ENCODE data around the gene NSMF. TPM values are rescaled to one million over a fixed set of nuclear protein-coding genes. Genes with fewer than 3 reads are reported as not detected.

The NSMF gene
- total and polyA plus RNA-seq, 2 donors (not counting 1 experiment from before 2014, with no cell fraction given), result 28.7 to 59.4 TPM

GRCh38 chr9:137432687-137433348 is 26.3 kb downstream of the NSMF start:
- POLR2A ChIA-PET, result interaction anchor here (0.7 kb wide), 1 partner anchor 63 kb away, joined by 3 read pairs; no protein-coding TSS in a partner anchor
- Histone ChIP-seq H3K4me3 (ENCODE audit: control extremely low read depth in 1 of 5, extremely low read depth in 1 of 5, insufficient read depth in 1 of 5, low read depth in 2 of 5, low read length in 4 of 5) (no peak overlapping the region), H3K27me3 (replicated peaks in 1 of 4; ENCODE audit: control extremely low read depth in 1 of 4, control insufficient read depth in 3 of 4, insufficient read depth in 4 of 4, low read length in 3 of 4) (peaks cover 0 to 35% (median 8%) of the 10 kb centered on the region in 4 experiments), H3K9ac (ENCODE audit: low read length) (no peak overlapping the region), H3K36me3 (replicated peaks in 1 of 2; ENCODE audit: control extremely low read depth in 1 of 2, control insufficient read depth in 1 of 2, extremely low read depth in 1 of 2, insufficient read depth in 2 of 2, low read length in 1 of 2) (no peaks in the 10 kb centered on the region), H3K4me2 (replicated peaks; ENCODE audit: low read depth, low read length, poor library complexity, severe bottlenecking) (no peak overlapping the region), H3K27ac (ENCODE audit: low read length in 2 of 2) (no peak overlapping the region), H2AFZ (ENCODE audit: insufficient read depth, low read depth, low read length, poor library complexity, severe bottlenecking) (no peak overlapping the region), H3K4me1 (ENCODE audit: control insufficient read depth in 2 of 2, insufficient read depth in 2 of 2, low read length in 2 of 2) (peaks cover 24 to 26% of the 10 kb centered on the region in 2 donors), H4K20me1 (ENCODE audit: control insufficient read depth, insufficient read depth, low read length, poor library complexity, severe bottlenecking) (no peaks in the 10 kb centered on the region), H3K9me3 (ENCODE audit: control extremely low read depth in 1 of 3, control insufficient read depth in 2 of 3, insufficient read depth in 1 of 3, low read length in 2 of 3) (peaks cover 0 to 13% (median 0%) of the 10 kb centered on the region in 3 donors), H3K79me2 (ENCODE audit: control insufficient read depth, insufficient read depth, low read length) (no peaks in the 10 kb centered on the region)
- DNase-seq, result no peak
- H3K9me3 Mint-ChIP-seq (ENCODE audit: insufficient read depth), result no peaks in the 10 kb centered on the region
- intact Hi-C loops (cut with micrococcal nuclease), result no loop called here
- 84% methylated on average over 17 of the region's 20 CpGs for WGBS (ENCODE audit: insufficient coverage)
- no peak overlapping the region for H3K27ac Mint-ChIP-seq
- CTCF ChIA-PET, result interaction anchor here (0.9 kb wide), 1 partner anchor 11 kb away, joined by 3 read pairs; no protein-coding TSS in a partner anchor
- TF ChIP-seq, protein P1, sequence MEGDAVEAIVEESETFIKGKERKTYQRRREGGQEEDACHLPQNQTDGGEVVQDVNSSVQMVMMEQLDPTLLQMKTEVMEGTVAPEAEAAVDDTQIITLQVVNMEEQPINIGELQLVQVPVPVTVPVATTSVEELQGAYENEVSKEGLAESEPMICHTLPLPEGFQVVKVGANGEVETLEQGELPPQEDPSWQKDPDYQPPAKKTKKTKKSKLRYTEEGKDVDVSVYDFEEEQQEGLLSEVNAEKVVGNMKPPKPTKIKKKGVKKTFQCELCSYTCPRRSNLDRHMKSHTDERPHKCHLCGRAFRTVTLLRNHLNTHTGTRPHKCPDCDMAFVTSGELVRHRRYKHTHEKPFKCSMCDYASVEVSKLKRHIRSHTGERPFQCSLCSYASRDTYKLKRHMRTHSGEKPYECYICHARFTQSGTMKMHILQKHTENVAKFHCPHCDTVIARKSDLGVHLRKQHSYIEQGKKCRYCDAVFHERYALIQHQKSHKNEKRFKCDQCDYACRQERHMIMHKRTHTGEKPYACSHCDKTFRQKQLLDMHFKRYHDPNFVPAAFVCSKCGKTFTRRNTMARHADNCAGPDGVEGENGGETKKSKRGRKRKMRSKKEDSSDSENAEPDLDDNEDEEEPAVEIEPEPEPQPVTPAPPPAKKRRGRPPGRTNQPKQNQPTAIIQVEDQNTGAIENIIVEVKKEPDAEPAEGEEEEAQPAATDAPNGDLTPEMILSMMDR (IDR thresholded peaks at IDR 0.05), result no peak
- no peak for TF ChIP-seq EZH2 (IDR thresholded peaks at IDR 0.05; ENCODE audit: borderline replicate concordance, insufficient read depth, low read depth, low read length, poor library complexity, severe bottlenecking)
- no peak overlapping the region for H3K4me3 Mint-ChIP-seq
- H3K4me1 Mint-ChIP-seq, result peaks cover 10% of the 10 kb centered on the region
- H3K27me3 Mint-ChIP-seq, result no peaks in the 10 kb centered on the region
- no peak for ATAC-seq (ENCODE audit: low read depth)

GRCh38 chr9:137431416-137431931 is 27.7 kb downstream of the NSMF start:
- peaks cover 10% of the 10 kb centered on the region for H3K4me1 Mint-ChIP-seq
- no peaks in the 10 kb centered on the region for H3K9me3 Mint-ChIP-seq (ENCODE audit: insufficient read depth)
- H3K27ac ChIP-seq (ENCODE audit: low read length in 2 of 2), result no peak overlapping the region
- H3K9me3 ChIP-seq (ENCODE audit: control extremely low read depth in 1 of 3, control insufficient read depth in 2 of 3, insufficient read depth in 1 of 3, low read length in 2 of 3), result peaks cover 0 to 13% (median 0%) of the 10 kb centered on the region in 3 donors
- no peak overlapping the region for H3K4me3 ChIP-seq (ENCODE audit: control extremely low read depth in 1 of 5, extremely low read depth in 1 of 5, insufficient read depth in 1 of 5, low read depth in 2 of 5, low read length in 4 of 5)
- no peaks in the 10 kb centered on the region for H4K20me1 ChIP-seq (ENCODE audit: control insufficient read depth, insufficient read depth, low read length, poor library complexity, severe bottlenecking)
- no peaks in the 10 kb centered on the region for H3K36me3 ChIP-seq (replicated peaks in 1 of 2; ENCODE audit: control extremely low read depth in 1 of 2, control insufficient read depth in 1 of 2, extremely low read depth in 1 of 2, insufficient read depth in 2 of 2, low read length in 1 of 2)
- no peak overlapping the region for H3K4me3 Mint-ChIP-seq
- no peak for TF ChIP-seq EZH2 (IDR thresholded peaks at IDR 0.05; ENCODE audit: borderline replicate concordance, insufficient read depth, low read depth, low read length, poor library complexity, severe bottlenecking)
- TF ChIP-seq, protein P1 (IDR thresholded peaks at IDR 0.05), result no peak
- H3K27ac Mint-ChIP-seq, result no peak overlapping the region
- WGBS (ENCODE audit: insufficient coverage), result 56% methylated on average over 21 of the region's 21 CpGs
- H2AFZ ChIP-seq (ENCODE audit: insufficient read depth, low read depth, low read length, poor library complexity, severe bottlenecking), result no peak overlapping the region
- H3K79me2 ChIP-seq (ENCODE audit: control insufficient read depth, insufficient read depth, low read length), result no peaks in the 10 kb centered on the region
- intact Hi-C loops (cut with micrococcal nuclease), result no loop called here
- no peaks in the 10 kb centered on the region for H3K27me3 Mint-ChIP-seq
- CTCF ChIA-PET, result no interaction called here
- ATAC-seq (ENCODE audit: low read depth), result no peak
- POLR2A ChIA-PET, result no interaction called here
- no peak for DNase-seq
- no peak overlapping the region for H3K4me2 ChIP-seq (replicated peaks; ENCODE audit: low read depth, low read length, poor library complexity, severe bottlenecking)
- peaks cover 24 to 26% of the 10 kb centered on the region in 2 donors for H3K4me1 ChIP-seq (ENCODE audit: control insufficient read depth in 2 of 2, insufficient read depth in 2 of 2, low read length in 2 of 2)
- no peak overlapping the region for H3K9ac ChIP-seq (ENCODE audit: low read length)
- peaks cover 0 to 35% (median 8%) of the 10 kb centered on the region in 4 experiments for H3K27me3 ChIP-seq (replicated peaks in 1 of 4; ENCODE audit: control extremely low read depth in 1 of 4, control insufficient read depth in 3 of 4, insufficient read depth in 4 of 4, low read length in 3 of 4)

Data from B cell (primary cell).